ENCODE data around the gene CDT1.

The CDT1 gene

DNA sequence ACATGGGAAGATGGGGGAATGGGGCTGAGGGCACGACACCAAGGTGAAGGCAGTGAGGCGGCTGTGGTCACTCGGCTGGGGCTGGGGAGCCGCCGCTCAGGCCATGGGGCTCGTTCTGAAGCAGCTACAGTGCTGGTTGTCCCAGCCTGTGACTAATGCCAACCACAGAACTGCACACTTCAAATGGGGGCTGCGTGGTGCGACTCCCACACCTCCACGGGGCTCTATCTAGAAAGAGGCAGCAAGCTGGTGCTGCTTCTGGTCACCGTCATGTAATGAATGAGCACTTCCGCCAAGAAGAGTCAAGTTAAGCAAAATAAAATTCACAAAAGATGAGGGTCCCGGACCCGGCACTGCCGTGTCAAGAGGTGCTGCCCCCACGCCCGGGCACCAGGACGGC is 33.2 kb downstream of the CDT1 start:
- no peak for DNase-seq (ENCODE audit: low spot score)

DNA sequence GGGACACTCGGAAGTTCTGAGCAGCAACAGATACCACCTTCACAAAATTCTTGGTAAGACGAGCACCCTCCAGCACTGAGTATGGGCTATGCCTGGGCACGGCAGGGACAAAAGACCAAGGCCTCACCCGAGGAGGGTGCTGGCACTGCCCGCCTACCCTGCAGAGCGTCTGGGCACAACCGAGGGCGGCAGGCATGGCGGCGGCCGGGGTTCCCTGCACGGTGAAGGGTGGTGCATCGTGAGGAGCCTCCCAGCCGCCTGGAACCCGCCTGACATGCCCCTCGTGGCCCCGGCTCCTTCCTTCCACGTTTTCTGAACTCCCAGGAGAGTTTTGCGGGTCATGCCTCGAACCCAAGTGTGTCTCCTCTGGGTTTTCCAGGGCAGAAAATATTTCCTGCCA is 34.2 kb downstream of the CDT1 start:
- no peak for DNase-seq (ENCODE audit: low spot score)

DNA sequence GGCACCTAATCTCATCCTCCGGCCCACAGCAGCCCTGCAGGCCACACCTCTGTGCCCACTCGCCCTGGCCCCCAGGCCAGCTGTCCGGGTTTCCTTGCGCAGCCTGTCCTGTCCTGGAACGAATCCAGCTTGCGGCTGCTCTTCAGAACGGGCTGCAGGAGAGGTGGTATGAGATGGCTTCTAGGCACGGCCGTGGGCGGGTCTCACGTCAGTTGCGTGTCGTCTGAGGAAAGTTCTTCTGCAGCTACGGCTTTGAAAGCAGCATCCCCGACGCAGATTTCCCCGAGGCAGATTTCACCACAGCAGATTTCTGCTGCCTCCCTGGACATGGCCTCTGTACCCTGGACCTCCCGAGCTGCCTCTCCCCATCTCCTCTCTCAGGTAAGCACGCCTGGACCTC is 35.0 kb downstream of the CDT1 start:
- DNase-seq (ENCODE audit: low spot score): no peak

DNA sequence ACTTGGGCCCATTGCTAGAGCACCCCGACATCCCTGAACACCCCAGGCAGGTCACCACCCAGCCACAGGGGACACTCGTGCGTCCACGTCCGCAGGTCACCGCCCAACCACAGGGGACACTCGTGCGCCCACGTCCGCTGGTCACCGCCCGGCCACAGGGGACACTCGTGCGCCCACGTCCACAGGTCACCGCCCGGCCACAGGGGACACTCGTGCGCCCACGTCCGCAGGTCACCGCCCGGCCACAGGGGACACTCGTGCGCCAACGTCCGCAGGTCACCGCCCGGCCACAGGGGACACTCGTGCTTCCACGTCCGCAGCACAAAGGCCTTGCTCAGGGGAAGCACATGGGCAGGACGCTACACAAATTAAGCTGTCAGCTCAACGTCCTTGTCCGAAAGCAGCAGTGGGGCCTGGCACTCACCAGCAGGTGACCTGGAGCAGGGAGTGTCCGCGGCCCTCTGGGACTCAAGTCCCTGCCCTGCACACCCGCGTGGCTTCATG is 35.5 kb downstream of the CDT1 start:
- DNase-seq (ENCODE audit: low spot score): no peak

DNA sequence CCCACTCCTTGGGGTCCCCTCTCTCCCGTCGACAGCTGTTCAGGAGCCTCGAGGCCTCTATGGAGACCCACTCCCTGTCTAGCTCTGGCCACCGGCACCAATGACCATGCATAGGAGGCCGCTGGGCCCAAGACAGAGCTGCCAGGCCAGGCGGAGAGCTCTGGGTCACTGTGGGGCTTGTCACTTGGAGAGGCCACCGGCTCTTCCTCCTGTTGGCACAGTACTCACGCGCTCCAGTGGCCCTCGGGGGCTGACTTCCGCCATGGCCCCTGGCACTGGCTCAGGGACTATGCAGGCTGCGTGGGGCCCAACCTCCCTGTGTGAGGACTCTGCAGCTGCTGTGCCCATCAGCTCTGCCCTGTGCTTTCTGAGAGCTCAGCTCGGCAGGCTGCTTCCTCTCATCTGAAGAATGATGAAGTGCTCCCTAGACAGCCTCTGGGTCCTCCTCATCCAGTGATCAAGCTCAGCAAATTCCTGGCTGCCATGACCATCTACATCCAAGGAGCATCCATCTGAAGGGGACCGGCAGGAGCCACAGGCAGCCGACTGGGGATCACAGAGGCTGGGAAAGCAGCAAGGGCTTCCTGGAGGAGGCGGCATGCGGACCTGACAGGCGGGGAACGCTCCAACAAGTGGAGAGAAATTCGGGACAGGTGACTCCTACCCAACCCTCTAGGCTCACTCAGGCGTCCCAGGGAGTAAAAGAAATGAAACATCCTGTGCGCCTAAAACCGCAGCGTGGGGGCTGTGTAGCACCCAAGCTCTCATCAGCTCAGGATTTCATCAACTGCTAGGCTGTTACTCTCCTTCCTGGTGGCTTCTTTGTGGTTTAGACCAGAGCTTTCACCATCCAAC is 36.4 kb downstream of the CDT1 start:
- DNase-seq (ENCODE audit: low spot score): no peak

DNA sequence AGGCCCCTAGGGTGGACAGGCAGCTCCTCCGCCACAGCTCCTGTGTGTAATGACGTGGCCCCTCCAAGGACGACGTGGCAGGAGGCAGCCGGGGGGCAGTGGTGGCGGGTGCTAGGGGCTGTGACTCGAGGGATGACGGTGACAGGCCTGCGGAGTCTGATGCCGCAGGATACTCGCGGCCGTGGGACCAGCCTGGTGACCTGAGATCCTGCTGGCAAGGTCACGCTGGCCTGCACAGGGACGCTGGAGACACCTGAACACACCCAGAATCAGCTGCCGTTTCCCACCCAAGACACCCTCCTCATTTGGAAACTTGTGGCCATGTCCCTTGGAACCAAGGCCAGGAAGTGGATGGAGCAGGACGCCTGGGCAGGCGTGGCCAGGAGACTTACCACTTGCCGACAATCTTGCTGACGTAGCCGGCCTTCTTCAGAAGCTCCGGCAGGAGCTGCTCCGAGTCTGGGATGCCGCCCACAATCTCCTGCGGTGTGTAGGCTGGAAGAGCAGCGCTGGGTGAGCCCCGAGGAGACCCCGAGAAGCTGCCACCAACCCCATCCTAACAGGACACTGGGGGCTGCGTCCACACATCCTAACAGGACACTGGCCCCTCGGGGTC is 37.1 kb downstream of the CDT1 start:
- DNase-seq (ENCODE audit: low spot score): no peak

DNA sequence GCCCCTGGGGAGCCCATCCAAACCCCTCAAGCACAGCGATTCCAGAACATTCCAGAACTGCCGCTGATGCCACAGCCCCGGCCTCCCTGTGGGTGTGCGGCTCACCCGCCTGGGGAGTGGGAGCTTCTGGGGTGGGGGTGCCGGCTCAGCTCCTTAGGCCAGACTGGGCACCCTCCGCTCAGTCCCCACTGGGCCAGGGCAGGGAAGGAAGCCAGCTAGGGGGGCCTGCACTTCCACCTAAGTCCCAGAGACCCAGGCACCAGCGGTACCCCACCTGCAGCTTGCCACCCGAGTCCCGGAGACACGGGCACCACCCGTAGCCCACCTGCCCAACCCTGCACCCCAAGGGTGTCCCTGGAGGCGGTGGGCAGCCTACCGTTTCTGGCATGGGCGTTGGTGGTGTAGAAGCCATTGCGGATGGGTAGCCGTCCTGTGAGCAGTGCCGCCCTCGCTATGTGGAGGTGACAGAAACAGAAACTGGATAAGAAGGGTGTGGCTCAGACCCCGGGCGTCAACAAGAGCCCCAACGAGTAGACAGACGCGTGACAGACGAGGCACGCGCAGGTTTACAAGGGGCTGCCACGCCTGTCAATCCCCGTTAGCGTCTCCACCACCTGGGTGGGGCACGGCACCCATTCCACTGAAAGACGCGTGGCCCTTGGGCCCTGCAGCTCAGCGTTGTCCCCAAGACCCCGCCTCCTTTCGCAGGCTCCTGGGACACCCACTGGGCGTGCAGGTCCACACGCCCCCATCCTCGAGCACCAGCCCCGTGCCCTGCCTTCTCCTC is 38.1 kb downstream of the CDT1 start:
- DNase-seq (ENCODE audit: low spot score): no peak

DNA sequence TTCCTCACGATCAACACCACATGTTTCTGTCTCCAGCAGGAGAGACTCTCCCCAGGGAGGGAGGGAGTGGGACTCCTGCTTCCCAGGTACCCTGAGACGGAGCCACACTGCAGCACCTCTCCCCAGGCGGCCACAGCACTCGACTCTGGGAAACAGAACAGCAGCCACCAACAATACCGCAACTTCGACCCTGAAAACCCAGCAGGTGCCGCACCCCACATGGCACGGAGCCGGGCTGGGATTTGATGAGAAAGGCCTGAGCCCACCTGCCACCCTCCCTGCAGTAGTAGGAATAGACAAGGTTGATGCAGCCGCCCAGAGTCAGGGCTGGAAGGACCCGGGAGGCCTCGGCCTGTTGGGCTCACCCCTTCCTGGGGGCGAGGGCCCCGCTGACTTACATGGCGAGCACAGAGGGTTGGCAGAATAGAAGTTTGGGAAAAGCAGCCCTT is 38.7 kb downstream of the CDT1 start:
- no peak for DNase-seq (ENCODE audit: low spot score)

DNA sequence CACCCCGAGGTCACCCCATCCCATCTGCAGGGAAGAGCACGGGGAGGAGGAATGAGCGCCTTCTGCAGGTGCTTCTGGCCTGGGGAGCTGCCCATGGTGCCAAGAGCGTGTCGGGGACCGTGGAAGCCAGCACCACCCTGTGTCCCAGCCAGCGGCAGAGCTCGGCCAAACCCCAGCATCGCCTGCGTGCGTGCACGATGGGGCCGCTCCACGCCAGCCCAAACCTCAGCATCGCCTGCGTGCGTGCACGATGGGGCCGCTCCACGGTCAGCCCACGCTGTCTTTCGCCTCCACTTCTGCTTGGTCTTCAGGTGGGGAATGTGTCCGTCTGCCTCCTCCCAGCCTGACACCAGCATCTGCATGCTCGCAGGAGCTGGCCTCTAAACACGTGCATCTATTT is 39.2 kb downstream of the CDT1 start:
- DNase-seq (ENCODE audit: low spot score): no peak

DNA sequence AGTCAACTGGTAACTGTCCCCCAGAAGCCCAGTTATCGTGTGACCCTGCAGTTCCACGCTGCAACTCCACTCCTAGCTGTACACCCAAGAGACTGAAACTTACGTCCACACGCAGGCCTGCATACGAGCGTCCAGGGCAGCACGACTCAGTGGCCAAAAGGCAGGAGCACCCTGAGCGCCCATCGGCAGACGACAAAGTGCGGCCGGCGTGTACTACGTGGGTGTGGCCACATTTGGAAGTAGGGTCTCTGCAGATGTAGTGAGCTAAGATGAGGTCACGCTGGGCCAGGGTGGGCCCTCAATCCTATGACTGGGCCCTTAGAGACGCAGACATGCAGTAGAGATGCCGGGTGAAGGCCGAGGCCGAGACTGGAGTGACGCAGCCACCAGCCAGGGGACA is 39.7 kb downstream of the CDT1 start:
- DNase-seq (ENCODE audit: low spot score): no peak

DNA sequence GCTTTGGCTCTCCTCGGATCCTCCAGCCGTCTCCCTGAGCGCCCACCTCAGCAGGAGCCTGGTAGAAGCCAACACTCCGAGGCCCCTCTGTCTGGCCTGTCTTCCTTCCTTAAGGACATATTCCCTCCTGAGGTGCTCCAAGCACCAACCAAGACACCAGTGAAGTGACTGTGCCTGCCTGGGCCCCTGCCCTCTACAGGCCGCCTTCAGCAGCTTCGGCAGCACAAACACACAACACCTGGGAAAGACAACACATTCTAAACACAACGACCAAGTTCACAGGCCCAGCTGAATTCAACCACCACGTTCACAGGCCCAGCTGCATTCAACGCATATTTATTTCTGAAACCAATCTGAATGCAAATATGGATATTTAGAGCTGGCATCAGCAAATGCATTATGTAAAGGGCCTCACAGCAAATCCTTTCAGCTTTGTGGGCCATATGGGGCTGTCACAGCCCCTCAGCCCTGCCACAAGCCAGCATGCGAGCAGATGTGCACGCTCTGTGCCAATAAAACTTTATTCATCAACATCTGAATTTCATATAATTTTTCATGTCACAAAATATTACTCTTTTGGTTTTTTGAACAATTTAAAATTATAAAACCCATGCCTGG is 40.9 kb downstream of the CDT1 start:
- DNase-seq (ENCODE audit: low spot score): no peak

DNA sequence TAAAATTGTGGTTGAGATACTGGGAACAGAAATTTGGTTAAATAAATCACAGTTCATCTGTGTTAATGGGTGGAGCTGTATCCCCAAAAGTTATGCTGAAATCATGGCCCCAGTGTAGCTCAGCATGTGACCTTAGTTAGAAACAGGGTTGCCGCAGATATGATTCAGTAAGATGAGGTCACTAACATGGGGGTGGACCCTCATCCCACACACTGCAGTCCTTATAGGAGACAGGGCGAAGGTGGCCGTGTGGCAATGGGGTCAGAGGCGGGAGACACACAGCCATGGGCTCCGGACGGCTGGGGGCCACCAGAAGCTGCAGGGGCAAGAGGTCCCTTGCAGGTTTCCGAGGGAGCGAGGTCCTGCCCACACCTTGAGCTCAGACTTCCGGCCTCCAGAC is 42.5 kb downstream of the CDT1 start:
- DNase-seq (ENCODE audit: low spot score): no peak

DNA sequence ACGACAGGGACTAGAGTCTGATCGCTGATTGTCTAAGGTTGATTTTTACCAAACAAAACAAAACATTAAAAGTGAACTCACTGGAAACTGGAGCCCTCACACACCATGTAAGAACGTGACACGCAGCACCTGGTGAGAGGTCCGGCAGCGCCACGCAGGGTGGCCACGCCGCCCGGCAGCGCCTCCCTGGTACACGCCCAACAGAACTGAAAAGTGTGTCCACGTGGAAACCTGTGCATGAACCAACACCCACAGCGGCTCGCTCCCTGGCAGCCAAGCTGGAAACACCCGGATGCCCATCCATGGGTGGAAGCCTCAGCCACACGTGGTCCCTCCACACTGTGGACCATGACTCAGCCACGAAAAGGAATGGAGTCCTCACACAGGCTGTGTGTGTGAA is 44.1 kb downstream of the CDT1 start:
- no peak for DNase-seq (ENCODE audit: low spot score)

DNA sequence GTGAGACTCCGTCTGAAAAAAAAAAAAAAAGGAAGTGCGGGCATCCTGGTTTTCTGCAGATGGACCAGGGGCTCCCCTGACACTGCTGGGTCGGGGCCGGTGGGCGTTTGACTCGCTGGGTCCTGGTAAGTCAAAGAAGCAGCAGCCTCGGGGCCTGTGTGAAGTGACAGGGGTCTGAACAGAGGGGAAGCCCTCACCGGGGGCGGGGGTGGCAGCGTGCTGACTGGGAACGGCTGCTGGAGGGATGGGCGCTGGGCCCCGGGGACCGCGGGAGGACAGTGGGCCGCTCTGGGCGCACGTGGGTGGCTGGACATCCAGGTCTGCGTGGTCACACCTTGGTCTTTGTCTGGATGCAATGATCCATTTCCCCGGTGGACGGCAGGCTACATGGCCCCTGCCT is 45.0 kb downstream of the CDT1 start:
- no peak for DNase-seq (ENCODE audit: low spot score)

DNA sequence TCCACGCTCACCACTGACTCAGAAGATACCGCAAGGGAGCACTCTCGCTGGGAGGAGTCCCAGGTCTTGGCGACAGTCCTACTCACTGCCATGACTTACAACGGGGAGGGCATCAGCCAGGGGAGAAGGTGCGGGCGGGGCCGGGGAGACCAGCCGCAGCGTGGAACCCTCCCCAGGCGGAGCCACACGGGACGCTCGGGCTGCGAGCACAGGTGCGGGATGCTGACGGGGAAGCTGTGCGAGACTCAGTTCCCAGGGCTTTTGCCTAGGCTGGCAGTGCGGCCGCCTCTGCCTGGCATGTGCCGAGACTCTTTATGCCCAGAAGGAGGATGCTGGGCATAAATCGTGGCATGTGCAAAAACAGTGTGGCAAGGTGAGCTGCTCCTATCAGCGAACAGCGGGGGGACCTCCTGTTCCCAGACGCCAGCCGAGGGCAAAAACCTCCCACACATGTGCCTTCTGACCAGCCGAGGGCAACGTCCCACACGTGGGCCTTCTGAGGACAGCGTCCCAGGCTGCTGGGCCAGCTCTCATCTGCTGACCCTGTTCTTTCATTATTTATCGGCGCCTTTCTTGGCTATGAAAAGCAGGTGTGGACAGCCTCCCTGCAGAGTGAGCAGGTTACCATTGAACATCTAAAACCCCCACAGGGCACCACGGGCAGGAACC is 47.1 kb downstream of the CDT1 start:
- DNase-seq (ENCODE audit: low spot score): no peak

DNA sequence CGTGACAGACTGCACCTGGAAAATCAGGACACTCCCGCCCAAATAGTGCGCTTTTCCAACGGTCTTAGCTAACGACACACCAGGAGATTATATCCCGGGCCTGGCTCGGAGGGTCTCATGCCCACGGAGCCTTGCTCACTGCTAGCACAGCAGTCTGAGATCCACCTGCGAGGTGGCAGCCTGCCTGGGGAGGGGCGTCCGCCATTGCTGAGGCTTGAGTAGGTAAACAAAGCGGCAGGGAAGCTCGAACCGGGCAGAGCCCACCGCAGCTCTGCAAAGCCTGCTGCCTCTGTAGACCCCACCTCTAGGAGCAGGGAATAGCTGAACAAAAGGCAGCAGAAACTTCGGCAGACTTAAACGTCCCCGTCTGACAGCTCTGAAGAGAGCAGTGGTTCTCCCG is 48.0 kb downstream of the CDT1 start:
- DNase-seq (ENCODE audit: low spot score): no peak

DNA sequence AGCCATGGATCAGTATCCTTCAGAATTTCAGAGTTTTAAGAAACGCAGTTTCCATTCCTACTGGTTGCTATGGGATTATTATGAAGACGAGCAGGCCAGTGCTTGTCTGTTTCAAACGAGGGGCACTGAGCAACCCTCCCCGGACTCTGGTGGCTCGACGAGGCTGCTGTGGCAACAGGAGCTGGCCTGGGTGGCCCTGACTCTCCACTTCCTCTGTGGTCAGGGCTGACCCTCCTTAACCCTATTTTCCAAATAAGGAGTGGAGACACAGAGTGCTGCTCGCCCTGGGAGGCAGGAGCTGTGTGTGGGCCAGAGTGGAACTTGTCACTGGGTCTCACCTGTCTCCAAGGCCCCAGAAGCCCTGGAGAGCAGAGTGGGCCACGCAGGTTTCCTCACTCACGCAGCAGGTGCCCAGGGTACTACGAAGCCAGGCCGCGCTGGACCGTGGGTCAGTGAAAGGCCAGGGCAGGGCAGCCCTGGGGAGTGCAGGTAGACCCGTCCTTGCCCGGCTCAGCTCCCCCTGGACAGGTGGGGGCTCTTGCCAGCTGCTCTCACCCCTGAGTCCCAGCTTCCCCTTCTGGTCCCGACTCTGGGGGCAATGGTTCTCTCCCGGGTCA is 49.8 kb downstream of the CDT1 start:
- peak; percentile 35 for DNase-seq (ENCODE audit: low spot score)

DNA sequence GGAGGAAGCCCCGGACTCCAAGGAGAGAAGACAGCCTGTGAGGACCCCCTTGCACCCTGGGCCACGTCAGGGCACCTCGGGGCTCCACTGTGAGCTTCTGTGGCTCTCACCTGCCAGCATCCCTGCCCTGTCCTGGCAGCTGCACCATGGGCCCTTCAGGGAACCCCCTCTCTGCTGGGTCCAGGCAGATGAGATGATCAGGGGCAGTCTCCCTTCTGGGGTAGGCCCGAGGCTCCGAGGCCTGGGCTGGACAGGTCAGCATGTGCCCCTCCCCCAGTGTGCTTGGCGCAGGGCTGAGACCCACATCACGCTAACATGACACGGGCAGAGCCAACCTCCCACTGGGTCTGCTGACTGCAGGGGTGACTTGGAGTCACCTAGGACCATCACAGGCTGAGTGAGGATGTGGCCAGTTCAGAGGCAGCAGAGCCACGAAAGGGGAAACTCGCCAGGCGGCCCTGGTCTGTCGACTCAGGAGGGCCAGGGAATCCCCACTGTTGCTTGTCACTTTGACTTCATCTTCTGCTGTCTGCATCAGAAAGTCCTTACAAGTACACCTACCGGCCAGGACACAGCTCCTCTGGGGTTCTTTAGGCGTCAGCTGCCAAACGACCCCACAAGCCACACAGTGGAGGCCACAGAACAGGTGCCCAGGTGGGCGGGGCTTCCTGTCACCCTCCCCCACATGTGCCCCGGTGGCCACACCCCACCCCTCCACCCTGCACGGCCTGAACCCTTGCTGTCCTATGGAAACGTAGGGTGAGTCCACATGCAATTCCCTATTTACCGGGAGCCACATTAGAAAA is 50.9 kb downstream of the CDT1 start:
- DNase-seq (ENCODE audit: low spot score): no peak

DNA sequence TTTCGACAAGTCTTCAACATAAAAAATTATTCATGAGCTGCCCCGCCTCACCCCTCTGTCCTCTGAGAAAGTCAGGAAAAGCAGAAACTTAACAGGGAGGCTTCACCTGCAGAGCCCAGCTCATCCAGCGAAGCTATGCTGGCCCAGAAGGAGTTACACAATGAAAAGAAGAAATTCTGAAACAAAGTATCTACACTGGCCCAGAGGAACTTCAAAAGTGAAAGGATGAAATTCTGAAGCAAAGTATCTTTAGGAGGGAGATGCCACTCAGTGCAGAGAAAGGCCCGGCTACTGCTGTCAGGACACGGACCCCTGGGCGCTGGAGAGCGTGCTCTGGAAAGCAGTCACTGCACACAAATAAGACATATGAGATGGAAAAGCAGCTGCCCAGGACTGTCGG is 51.6 kb downstream of the CDT1 start:
- DNase-seq (ENCODE audit: low spot score): no peak

DNA sequence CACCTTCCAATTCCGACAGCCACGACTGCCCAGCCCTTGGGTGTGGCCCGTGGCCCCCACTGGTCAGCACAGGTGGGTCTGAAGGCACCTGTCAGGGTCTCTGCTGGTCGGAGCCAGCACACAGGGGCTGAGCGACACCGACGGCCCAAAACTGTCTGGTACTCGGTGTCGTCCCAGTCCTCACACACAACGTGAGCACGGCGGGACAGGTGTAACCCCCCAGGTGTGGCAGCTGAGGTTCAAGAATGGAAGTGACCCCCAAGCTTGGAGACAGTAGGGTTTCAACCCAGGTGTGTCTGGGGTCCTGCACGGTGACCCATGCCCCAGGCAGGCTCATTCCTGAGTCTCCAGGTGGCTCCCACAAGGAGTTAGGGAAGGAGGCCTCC is 52.1 kb downstream of the CDT1 start:
- DNase-seq (ENCODE audit: low spot score): no peak

Data from Ammon's horn (tissue), 1 donor.